ENCODE measurements around the gene OVCA2.
A peak's percentile ranks its signal among the peaks of the same experiment; 100 is the strongest.

The OVCA2 gene

DNA sequence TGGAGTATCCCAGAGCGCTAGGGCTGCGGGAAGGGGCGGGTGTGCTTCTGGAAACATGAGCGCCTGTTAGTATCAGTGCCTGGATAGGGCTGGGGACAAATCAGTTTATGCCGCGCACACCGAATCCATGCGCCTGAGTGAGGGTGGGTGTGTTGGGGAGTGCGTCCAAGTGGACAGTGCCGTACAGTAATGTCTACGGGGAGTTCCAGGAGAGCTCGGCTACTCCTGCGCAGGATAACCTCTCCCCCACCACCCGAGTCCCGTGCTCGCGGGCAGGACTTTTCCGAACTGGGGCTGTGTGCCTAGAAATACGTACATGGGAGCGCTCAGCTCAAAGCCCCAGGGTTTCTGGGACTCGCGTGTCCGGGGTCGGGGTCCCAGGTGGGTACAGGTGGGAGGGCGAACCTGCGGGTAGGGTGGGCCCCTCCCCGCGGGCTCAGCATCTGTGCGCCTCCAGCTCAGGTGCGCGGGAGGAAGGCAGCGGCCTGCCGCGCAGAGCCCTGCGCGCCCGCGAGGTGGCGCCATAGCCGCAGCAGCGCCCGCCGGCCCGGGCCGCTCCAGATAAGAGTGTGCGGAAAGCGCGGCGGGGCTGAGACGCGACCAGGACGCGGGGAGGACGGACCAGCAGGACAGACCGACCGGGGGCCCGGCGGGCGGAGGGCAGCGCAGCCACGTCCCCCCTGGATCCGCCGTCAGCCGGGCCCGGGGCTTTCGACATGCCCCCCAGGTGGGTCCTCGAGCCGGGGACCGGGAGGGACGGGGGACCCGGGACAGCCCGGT lies 12.9 kb downstream of the OVCA2 start, which contains the start of gene HIC1:
Gene HIC1, plus strand, starts transcription at position 592 of the 780 bp plus-strand sequence. CDS start 1,588 bp downstream, outside the sequence.
- peak; percentile 88 for DNase-seq

DNA sequence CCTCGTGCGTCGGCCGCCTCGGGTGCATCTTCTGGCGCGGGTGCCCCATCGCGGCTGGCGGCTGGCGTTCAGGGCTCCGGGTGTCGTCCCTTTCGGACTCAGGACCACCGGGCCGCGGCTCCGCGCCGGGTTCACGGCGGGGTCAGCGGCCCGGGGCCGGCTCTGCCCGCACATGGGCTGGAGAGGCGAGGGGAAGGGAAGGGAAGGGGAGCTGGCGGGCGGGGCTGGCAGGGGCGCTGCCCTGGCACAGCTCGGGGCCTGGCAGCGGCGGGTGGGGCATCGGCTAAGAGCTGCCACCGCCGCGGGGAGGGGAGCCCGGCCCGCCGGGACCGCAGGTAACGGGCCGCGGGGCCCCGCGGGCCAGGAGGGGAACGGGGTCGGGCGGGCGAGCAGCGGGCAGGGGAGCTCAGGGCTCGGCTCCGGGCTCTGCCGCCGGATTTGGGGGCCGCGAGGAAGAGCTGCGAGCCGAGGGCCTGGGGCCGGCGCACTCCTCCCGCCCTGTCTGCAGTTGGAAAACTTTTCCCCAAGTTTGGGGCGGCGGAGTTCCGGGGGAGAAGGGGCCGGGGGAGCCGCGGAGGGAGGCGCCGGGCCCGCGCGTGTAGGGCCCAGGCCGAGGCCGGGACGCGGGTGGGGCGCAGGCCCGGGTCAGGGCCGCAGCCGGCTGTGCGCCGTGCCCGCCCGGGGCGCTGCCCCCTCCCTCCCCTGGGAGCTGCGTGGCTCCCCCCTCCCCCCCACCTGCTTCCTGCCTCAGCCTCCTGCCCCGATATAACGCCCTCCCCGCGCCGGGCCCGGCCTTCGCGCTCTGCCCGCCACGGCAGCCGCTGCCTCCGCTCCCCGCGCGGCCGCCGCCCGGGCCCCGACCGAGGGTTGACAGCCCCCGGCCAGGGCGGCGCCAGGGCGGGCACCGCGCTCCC lies 13.7 kb downstream of the OVCA2 start:
- DNase-seq = peak; percentile 49

DNA sequence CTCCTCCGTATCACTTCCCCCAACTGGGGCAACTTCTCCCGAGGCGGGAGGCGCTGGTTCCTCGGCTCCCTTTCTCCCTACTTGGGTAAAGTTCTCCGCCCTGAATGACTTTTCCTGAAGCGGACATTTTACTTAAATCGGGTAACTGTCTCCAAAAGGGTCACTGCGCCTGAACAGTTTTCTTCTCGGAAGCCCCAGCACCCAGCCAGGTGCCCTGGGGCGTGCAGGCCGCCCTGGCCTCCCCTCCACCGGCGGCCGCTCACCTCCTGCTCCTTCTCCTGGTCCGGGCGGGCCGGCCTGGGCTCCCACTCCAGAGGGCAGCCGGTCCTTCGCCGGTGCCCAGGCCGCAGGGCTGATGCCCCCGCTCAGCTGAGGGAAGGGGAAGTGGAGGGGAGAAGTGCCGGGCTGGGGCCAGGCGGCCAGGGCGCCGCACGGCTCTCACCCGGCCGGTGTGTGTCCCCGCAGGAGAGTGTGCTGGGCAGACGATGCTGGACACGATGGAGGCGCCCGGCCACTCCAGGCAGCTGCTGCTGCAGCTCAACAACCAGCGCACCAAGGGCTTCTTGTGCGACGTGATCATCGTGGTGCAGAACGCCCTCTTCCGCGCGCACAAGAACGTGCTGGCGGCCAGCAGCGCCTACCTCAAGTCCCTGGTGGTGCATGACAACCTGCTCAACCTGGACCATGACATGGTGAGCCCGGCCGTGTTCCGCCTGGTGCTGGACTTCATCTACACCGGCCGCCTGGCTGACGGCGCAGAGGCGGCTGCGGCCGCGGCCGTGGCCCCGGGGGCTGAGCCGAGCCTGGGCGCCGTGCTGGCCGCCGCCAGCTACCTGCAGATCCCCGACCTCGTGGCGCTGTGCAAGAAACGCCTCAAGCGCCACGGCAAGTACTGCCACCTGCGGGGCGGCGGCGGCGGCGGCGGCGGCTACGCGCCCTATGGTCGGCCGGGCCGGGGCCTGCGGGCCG lies 14.7 kb downstream of the OVCA2 start:
- DNase-seq = peak; percentile 72

DNA sequence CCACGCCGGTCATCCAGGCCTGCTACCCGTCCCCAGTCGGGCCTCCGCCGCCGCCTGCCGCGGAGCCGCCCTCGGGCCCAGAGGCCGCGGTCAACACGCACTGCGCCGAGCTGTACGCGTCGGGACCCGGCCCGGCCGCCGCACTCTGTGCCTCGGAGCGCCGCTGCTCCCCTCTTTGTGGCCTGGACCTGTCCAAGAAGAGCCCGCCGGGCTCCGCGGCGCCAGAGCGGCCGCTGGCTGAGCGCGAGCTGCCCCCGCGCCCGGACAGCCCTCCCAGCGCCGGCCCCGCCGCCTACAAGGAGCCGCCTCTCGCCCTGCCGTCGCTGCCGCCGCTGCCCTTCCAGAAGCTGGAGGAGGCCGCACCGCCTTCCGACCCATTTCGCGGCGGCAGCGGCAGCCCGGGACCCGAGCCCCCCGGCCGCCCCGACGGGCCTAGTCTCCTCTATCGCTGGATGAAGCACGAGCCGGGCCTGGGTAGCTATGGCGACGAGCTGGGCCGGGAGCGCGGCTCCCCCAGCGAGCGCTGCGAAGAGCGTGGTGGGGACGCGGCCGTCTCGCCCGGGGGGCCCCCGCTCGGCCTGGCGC lies 15.4 kb downstream of the OVCA2 start:
- DNase-seq = peak; percentile 50

DNA sequence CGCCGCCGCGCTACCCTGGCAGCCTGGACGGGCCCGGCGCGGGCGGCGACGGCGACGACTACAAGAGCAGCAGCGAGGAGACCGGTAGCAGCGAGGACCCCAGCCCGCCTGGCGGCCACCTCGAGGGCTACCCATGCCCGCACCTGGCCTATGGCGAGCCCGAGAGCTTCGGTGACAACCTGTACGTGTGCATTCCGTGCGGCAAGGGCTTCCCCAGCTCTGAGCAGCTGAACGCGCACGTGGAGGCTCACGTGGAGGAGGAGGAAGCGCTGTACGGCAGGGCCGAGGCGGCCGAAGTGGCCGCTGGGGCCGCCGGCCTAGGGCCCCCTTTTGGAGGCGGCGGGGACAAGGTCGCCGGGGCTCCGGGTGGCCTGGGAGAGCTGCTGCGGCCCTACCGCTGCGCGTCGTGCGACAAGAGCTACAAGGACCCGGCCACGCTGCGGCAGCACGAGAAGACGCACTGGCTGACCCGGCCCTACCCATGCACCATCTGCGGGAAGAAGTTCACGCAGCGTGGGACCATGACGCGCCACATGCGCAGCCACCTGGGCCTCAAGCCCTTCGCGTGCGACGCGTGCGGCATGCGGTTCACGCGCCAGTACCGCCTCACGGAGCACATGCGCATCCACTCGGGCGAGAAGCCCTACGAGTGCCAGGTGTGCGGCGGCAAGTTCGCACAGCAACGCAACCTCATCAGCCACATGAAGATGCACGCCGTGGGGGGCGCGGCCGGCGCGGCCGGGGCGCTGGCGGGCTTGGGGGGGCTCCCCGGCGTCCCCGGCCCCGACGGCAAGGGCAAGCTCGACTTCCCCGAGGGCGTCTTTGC lies 16.2 kb downstream of the OVCA2 start:
- no peak for DNase-seq

DNA sequence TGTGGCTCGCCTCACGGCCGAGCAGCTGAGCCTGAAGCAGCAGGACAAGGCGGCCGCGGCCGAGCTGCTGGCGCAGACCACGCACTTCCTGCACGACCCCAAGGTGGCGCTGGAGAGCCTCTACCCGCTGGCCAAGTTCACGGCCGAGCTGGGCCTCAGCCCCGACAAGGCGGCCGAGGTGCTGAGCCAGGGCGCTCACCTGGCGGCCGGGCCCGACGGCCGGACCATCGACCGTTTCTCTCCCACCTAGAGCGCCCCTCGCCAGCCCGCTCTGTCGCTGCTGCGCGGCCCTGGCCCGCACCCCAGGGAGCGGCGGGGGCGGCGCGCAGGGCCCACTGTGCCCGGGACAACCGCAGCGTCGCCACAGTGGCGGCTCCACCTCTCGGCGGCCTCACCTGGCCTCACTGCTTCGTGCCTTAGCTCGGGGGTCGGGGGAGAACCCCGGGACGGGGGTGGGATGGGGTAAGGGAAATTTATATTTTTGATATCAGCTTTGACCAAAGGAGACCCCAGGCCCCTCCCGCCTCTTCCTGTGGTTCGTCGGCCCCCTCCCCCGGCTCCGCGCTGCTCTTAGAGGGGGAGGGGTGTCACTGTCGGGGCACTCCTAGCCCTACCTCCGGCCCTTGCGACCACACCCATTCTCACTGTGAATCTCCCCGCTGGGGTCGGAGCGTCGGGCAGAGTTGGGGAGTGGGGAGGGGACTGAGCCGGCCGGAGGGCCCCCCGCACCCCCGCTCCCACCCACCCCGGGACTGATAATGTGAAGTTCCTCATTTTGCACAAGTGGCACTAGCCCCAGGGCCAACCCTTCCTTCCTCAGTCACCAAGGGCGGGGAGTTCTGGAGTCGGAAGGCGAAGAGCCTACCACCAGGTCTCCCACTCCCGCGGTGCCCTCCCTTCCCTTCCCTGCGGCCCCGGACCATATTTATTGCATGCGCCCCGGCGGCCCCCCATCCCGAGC lies 17.0 kb downstream of the OVCA2 start:
- DNase-seq = peak; percentile 75

DNA sequence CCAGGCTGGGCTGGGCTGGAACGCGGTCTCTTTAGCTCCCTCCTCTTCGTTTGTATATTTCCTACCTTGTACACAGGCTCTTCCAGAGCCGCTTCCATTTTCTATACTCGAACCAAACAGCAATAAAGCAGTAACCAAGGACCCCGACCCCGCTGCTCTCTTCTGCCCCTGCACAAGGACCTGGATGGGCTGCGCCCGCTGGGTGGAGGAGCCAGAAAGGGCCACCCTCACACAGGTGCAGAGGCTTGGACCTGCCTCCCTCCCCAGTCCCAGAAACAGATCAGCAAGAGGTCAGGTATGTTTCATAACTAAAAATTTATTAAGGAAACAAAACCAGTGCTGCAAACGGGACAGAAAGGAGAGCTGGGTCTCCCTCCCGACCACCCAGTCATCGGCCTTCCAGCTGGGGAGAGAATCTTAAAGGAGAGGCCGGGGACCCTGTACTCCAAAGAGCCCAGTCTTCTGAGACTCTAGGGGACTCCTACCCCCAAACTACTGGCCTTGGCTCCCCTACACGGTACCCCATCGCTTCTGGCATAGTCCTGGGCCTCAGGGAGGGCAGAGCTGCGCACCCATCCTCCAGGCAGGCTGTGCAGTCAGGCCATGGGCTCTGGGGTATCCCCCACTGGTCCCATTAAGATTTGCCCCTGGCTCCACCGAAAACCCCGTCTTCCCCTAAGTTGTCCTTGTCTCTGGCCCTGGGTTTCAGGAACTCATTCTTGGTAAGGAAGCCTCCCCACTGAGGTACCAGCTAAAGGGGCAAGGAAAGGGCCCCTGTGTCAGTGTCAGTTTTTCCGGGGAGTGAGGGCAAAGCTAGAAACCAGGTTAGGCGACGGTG lies 17.9 kb downstream of the OVCA2 start:
- DNase-seq = no peak

DNA sequence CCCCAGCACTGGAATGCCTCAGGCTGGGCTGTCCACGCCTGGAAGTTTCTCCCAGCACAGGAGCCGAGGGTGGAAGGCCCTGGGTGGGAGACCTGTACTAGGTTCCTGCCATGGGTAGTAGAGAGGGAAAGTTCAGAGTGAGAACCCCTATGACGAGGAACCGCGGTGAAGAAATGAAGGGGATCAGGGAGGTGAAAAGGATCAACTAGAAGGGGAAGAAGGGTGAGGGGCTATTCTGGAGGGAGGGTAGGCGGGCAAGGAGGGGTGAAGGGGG lies 18.5 kb downstream of the OVCA2 start:
- DNase-seq = no peak

DNA sequence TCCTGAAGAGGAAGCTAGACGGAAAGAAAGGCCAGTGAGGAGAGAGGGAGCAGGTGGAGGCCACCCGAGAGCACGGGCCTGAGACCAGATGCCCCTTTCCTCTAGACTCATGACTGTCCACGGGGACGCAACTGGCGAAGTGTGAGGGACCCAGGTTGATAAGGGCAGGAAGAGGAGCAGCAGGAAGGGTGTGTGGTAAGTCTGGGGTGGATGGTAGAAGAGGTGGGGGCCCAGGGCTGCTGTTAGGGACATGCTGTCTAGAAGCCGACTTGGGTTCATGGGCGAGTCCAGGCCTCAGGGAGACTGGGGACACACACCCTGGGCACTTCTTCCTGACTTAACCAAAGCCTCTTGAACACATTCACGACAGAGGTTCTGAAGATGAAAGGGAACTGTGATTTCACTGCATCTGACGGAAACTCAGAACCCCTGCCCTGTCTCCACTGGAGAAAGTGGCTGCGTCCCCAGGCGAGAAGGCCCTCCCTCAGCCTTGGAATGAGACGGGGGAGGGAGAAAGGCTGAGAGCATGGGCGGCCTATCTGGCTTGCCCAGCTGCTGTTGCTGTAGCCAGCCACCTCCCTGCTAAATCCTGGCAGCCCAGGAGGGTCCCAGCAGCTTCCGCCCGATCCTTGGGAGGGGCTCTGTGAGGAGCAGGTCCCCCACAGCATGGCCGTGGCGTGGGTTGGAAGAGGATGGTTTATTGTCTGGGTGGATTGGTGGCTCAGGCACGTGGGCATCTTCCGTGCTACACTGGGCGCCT lies 19.0 kb downstream of the OVCA2 start:
- no peak for DNase-seq

DNA sequence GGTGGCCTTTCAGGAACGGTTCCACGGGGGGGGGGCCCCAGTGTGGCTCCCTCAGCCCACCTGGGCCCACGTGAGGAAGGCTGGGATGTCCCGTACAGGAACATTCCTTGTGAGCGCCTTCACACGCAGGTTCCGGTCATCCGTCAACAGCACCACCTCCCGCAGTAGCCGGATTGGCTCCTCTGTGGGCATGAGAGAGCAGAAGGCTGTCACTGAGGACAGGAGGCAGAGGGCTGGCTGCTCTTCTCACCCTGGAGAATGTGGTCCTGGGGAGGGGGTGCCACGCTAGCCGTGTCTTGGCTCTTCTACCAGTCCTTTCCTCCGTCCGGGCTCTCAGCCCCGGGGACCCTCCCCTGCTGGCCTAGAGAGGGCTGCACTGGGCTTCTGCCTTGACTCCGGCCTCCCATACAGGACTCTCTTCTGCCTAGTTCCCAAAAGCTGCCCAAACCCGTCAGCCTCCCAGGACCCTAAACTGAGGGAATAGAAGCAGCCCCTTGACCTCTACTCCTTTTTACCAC lies 19.7 kb downstream of the OVCA2 start:
- no peak for DNase-seq

DNA sequence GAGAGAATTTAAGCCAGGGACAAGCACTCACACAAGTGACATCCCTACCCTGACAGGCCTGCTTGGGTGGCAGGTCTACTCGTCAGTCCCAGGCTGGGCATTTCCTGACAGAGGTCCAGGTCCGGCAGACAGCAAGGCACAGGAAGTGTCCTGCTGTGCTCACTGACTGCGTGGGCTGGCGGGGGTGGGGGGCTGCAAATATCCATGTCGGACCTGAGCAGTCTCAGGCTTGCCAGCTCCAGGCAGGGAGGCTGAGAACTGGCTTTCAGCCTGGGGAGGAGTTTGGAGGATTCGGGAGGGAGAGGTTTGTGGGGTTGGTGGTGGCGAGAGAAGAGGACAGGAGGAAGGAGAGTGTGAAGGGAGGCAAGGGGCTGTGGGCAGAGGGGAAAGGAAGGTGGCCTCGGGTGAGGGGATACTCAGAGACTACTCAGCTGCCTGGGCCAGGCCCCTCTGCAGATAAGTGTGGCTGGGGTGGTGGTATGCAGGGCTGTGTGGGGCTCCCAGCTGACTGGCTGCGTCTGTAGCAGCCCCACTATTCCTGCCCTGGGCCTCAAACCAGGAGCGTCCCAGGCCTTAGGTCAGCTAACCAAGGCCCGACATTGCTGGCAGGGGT lies 20.9 kb downstream of the OVCA2 start:
- DNase-seq = no peak

DNA sequence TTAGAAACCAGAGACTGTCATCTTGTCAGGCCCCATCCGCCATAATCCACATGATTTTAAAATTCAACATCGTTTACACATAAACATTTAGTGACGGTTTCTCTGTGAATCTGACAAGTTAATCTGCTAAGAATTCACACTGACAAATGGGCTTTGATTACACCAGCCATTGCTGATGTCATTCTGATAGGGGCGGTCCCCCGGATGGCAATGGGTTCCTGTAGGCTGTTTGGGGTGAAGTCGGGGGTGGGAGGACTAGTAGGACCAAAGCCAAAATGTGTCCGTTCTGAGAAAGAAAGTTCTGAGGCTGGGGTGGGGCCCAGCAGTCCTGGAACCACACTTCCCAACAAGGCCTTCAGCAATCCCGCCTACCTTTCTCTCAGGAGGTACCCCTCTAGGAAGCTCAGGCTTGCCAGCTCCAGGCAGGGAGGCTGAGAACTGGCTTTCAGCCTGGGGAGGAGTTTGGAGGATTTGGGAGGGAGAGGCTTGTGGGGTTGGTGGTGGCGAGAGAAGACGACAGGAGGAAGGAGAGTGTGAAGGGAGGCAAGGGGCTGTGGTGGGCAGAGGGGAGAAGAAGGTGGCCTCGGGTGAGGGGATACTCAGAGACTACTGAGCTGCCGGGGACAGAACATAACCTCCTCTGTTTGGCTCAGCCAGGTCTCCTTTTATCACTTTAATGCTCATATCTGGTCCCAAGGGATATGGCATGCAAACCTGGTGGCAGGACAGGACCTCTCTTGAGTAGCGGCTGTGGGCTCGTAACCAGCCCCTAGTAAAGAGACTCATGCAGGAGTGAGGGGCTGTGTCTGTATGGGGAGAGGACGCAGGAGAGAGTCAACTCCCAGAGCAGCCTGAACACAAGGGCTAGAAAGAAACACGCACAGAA lies 21.7 kb downstream of the OVCA2 start:
- DNase-seq = no peak

DNA sequence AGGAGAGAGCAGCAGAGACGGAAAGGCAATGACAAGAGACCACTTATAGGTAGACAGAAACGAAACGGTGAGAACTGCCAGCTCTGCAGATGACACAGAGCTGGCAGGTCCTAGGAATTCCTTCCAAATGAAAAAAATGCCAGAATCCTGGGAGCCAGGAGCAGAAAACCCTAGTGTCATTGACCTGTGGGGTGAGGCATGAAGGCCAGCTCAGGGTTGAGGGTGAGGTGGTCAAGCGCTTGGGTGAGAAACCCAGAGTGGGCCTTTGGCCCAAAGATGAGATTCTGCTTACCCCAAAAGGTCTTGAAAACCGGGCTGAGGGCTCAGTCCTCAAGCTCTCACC lies 22.3 kb downstream of the OVCA2 start:
- no peak for DNase-seq

DNA sequence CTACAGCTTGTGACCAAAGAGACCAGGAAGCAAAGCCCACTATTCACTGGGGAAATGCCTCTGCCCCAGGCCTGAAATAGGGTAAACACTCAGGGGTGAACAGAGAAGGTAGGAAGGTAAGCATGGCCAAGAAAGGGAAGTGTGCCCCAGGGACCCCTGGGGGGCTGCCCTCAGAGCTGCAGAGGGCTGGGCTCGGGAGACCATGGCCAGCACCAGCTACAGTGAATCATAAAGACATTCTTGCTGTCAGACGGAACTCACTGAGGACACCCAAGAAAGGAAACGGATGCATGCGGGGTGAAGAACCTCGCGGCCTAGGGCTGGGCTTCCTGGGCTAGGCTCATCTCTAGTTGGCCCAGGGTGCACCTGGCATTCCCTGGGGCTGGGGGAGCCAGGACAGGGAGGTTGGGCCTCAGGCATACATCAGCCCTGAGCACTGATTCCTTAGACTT lies 22.7 kb downstream of the OVCA2 start:
- DNase-seq = no peak

DNA sequence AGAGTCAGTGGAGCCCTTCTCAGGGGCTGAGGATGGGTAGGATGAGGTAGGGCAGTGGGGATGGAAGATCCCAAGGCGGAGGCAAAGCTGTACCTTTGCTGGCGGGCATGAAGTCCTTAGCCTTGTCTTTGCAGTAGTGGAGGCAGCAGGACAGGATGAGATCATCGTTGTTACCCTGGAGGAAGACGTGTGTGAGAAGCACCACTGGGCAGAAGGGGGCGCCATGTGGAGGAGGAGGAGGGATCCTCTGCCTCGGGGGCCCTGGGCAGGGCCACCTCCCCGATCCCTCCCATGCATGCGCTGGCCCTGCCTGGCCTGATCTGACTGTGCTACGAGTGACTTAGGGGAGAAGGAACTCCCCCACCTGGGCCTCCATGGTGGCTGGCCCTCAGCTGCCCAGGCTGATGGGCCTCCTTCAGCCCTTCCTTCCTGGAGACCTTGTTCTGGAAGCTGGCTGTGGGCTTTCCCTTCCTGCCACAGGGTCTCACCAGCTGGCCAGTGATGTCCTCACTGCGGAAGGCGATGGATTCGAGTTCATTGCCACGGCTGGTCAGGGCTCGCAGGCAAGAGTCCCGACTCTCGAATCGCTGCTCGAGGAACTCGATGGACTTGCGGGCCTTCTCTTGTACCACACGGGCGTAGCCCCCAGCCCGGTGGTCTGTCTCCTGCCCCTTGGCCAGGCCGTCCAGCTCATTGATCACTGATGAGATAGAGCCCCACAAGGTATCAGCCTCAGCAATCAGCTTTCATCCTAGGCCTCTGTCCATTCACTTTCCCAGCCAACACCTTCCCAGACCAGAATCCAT lies 23.4 kb downstream of the OVCA2 start:
- peak; percentile 57 for DNase-seq

DNA sequence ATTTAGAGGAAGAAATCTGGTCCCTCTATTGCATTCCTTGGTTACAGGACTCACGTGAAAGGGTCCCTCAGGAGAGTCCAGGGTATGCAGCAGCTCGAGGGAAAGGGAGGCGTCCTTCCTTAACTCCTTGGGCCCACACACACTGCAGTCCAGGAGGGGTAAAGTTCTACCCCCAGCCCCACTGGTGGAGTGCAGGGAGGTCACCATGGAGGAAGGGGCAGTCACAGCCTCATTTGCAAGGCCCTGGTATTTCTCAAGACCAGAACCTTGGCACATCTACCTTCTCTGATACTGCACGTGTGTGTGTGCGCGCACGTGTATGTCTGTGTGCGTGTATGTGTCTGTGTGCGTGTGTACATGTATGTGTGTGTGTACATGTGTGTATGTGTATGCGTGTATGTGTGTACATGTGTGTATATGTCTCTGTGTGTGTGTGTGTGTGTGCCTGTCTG lies 24.2 kb downstream of the OVCA2 start:
- no peak for DNase-seq
